Measurements from ENCODE around the gene FAM43B.

The FAM43B gene

DNA sequence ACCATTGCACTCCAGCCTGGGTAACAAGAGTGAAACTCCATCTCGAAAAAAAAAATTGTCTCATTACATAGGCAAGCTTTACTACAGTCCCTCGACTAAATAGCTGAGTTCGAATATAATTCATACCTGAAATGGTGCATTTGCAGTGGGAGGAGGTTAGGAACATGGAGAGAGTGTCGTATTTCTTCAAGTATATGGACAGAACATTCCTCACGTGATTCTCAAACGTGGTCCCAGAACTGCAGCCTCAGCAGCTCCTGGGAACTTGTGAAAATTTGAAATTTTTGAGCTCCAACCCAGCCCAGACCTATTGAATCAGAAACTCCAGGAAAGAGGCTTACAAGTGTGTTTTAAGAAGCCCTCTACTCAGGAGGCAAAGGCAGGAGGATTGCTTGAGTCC lies 43.7 kb downstream of the FAM43B start:
- no peak overlapping the region for H3K27ac ChIP-seq (ENCODE audit: low read depth, low read length, poor library complexity, severe bottlenecking)

DNA sequence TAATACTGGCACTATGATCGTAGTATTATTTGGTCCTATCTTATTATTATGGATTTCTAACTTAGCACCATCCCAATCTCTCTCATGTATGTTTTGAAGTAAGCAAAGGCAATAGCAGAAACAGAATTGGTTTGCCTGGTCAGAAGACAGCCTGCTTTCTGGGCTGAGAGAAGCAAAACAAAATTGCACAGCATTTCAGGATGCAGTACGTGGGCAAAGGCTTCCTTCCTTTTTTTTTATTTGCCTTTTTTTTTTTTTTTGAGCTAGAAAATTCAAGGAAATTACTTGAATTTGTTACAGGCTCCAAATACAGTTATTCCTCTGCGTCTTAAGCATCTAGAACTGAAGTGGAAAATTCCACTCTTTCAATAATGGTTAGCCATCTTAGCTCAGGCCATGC lies 45.3 kb downstream of the FAM43B start:
- no peak overlapping the region for H3K9ac ChIP-seq (ENCODE audit: low read length)
- no peaks in the 10 kb centered on the region for H3K79me2 ChIP-seq (ENCODE audit: insufficient read depth, low read length)
- H3K9me3 ChIP-seq (ENCODE audit: low read length) = no peaks in the 10 kb centered on the region
- H3K9me2 ChIP-seq (ENCODE audit: low read depth, low read length) = no peaks in the 10 kb centered on the region
- H3F3A ChIP-seq (ENCODE audit: insufficient read depth, low read length) = no peaks in the 10 kb centered on the region
- H3K27ac ChIP-seq (ENCODE audit: low read depth, low read length, poor library complexity, severe bottlenecking) = no peak overlapping the region
- no peaks in the 10 kb centered on the region for H3K4me1 ChIP-seq (ENCODE audit: insufficient read depth, low read length, severe bottlenecking)
- H2AFZ ChIP-seq (ENCODE audit: low read length) = no peak overlapping the region
- no peak overlapping the region for H3K4me3 ChIP-seq (ENCODE audit: low read depth, low read length, poor library complexity, severe bottlenecking)
- H4K20me1 ChIP-seq (ENCODE audit: insufficient read depth, low read length) = no peaks in the 10 kb centered on the region
- no peaks in the 10 kb centered on the region for H3K36me3 ChIP-seq (ENCODE audit: insufficient read depth, low read length)
- no peaks in the 10 kb centered on the region; the same call in 1 of the 2 replicates for H3K27me3 ChIP-seq (ENCODE audit: insufficient read depth, low read length)
- no peak overlapping the region for H3K4me2 ChIP-seq (ENCODE audit: low read length)
- TF ChIP-seq EZH2 (IDR thresholded peaks at IDR 0.05; ENCODE audit: borderline replicate concordance, low read length) = no peak
- TF ChIP-seq, protein P1, sequence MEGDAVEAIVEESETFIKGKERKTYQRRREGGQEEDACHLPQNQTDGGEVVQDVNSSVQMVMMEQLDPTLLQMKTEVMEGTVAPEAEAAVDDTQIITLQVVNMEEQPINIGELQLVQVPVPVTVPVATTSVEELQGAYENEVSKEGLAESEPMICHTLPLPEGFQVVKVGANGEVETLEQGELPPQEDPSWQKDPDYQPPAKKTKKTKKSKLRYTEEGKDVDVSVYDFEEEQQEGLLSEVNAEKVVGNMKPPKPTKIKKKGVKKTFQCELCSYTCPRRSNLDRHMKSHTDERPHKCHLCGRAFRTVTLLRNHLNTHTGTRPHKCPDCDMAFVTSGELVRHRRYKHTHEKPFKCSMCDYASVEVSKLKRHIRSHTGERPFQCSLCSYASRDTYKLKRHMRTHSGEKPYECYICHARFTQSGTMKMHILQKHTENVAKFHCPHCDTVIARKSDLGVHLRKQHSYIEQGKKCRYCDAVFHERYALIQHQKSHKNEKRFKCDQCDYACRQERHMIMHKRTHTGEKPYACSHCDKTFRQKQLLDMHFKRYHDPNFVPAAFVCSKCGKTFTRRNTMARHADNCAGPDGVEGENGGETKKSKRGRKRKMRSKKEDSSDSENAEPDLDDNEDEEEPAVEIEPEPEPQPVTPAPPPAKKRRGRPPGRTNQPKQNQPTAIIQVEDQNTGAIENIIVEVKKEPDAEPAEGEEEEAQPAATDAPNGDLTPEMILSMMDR (IDR thresholded peaks at IDR 0.05; ENCODE audit: low read length) = no peak

More for the DNA sequence above, 43.7 kb downstream of the FAM43B start:
- Histone ChIP-seq H3F3A (ENCODE audit: insufficient read depth, low read length) (no peaks in the 10 kb centered on the region), H3K27me3 (ENCODE audit: insufficient read depth, low read length) (no peaks in the 10 kb centered on the region; the same call in 1 of the 2 replicates), H3K4me3 (ENCODE audit: low read depth, low read length, poor library complexity, severe bottlenecking) (no peak overlapping the region), H3K4me2 (ENCODE audit: low read length) (no peak overlapping the region), H3K4me1 (ENCODE audit: insufficient read depth, low read length, severe bottlenecking) (no peaks in the 10 kb centered on the region), H3K9me2 (ENCODE audit: low read depth, low read length) (no peaks in the 10 kb centered on the region), H3K9me3 (ENCODE audit: low read length) (no peaks in the 10 kb centered on the region), H2AFZ (ENCODE audit: low read length) (no peak overlapping the region), H4K20me1 (ENCODE audit: insufficient read depth, low read length) (no peaks in the 10 kb centered on the region), H3K79me2 (ENCODE audit: insufficient read depth, low read length) (no peaks in the 10 kb centered on the region), H3K9ac (ENCODE audit: low read length) (no peak overlapping the region), H3K36me3 (ENCODE audit: insufficient read depth, low read length) (no peaks in the 10 kb centered on the region)
- no peak for TF ChIP-seq EZH2 (IDR thresholded peaks at IDR 0.05; ENCODE audit: borderline replicate concordance, low read length)
- TF ChIP-seq, protein P1 (IDR thresholded peaks at IDR 0.05; ENCODE audit: low read length) = no peak

DNA sequence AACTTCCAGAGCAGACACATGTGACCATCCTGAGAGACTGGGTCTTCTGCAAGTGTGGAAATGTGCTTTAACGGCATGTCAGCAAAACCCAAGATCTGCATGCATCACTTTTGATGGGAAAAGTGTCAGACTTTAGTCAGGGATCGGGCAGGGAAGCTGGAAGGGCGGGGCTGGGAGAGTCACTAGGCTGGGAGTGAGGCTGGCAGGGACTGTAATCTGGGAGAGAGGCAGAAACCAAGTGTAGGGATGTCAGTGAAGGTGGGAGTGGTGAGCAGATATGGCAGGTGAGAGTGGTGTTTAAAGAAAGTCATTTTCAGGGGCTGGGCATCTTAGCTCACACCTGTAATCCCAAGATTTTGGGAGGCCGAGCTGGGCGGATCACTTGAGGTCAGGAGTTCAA lies 47.8 kb downstream of the FAM43B start:
- no peaks in the 10 kb centered on the region for H3K9me2 ChIP-seq (ENCODE audit: low read depth, low read length)
- H3K36me3 ChIP-seq (ENCODE audit: insufficient read depth, low read length) = no peaks in the 10 kb centered on the region
- no peak overlapping the region for H3K4me3 ChIP-seq (ENCODE audit: low read depth, low read length, poor library complexity, severe bottlenecking)
- no peaks in the 10 kb centered on the region for H3K9me3 ChIP-seq (ENCODE audit: low read length)
- no peak overlapping the region for H3K27ac ChIP-seq (ENCODE audit: low read depth, low read length, poor library complexity, severe bottlenecking)
- H3K4me2 ChIP-seq (ENCODE audit: low read length) = no peak overlapping the region
- TF ChIP-seq, protein P1 (IDR thresholded peaks at IDR 0.05; ENCODE audit: low read length) = no peak
- TF ChIP-seq EZH2 (IDR thresholded peaks at IDR 0.05; ENCODE audit: borderline replicate concordance, low read length) = no peak
- H4K20me1 ChIP-seq (ENCODE audit: insufficient read depth, low read length) = no peaks in the 10 kb centered on the region
- no peaks in the 10 kb centered on the region for H3F3A ChIP-seq (ENCODE audit: insufficient read depth, low read length)
- H3K27me3 ChIP-seq (ENCODE audit: insufficient read depth, low read length) = peaks cover 5% of the 10 kb centered on the region; the same call in 1 of the 2 replicates
- H2AFZ ChIP-seq (ENCODE audit: low read length) = no peak overlapping the region
- no peak overlapping the region for H3K9ac ChIP-seq (ENCODE audit: low read length)
- H3K79me2 ChIP-seq (ENCODE audit: insufficient read depth, low read length) = no peaks in the 10 kb centered on the region
- no peaks in the 10 kb centered on the region for H3K4me1 ChIP-seq (ENCODE audit: insufficient read depth, low read length, severe bottlenecking)
